IMR-90 (cell line): Measurements from ENCODE around the gene ASCL1. TPM values are rescaled to one million over a fixed set of nuclear protein-coding genes. Genes with fewer than 3 reads are reported as not detected.

Experiments used
- ATAC-seq: fragments of 200-7000 bp; cut with Tn5 transposase; 2 replicates; pipeline ENCODE4 v1.9.1; 2020; ENCODE audit warnings: low read depth, mild to moderate bottlenecking, moderate library complexity
- BruUV-seq: library from RNA; stranded (reverse); fragments of 400-500 nt; replicated peaks from 2 replicates; lab custom pipeline; 2021; lab: Mats Ljungman, UMichigan
- CTCF ChIA-PET: fragments of 300-600 bp; formaldehyde crosslinking; extraction: SDS; loops from one replicate; lab custom pipeline; 2021; ENCODE audit warnings: antibody characterized with exemption; lab: Yijun Ruan, JAX
- POLR2A ChIA-PET: fragments of 300-600 bp; sonication (Branson Sonifier 250); formaldehyde crosslinking; loops from one replicate; lab custom pipeline; 2022; ENCODE audit warnings: antibody characterized with exemption; ENCODE audit not compliant: unreplicated experiment; lab: Charles Lee
- DNase-seq: peaks from one replicate; pipeline ENCODE4 v3.0.0; 2013
- H2AFZ ChIP-seq: replicated peaks from 2 replicates; pipeline ENCODE3; 2013; ENCODE audit warnings: low read length, mild to moderate bottlenecking; ENCODE audit not compliant: poor library complexity
- H2AK5ac ChIP-seq: 2 replicates; pipeline ENCODE4 v1.6.1; 2013; ENCODE audit warnings: low read depth, low read length, inconsistent platforms
- H2AK9ac ChIP-seq: replicated peaks from 2 replicates; pipeline ENCODE3; 2013; ENCODE audit warnings: mild to moderate bottlenecking, low read depth, low read length, moderate library complexity; ENCODE audit not compliant: poor library complexity
- H2BK120ac ChIP-seq: 2 replicates; pipeline ENCODE4 v1.6.1; 2013; ENCODE audit warnings: low read depth, low read length, inconsistent platforms
- H2BK15ac ChIP-seq: 3 replicates; pipeline ENCODE4 v1.6.1; 2013; ENCODE audit warnings: low read depth, low read length, inconsistent platforms
- H2BK20ac ChIP-seq: 2 replicates; pipeline ENCODE4 v1.6.1; 2013; ENCODE audit warnings: low read depth, mild to moderate bottlenecking, inconsistent platforms, low read length, moderate library complexity
- H2BK5ac ChIP-seq: 2 replicates; pipeline ENCODE4 v1.6.1; 2013; ENCODE audit warnings: mild to moderate bottlenecking, low read depth, low read length, inconsistent platforms; ENCODE audit not compliant: poor library complexity, severe bottlenecking
- H3K14ac ChIP-seq: replicated peaks from 2 replicates; pipeline ENCODE4 v1.6.1; 2013; ENCODE audit warnings: low read depth, low read length, inconsistent platforms
- H3K18ac ChIP-seq: 2 replicates; pipeline ENCODE4 v1.6.1; 2013; ENCODE audit warnings: low read depth, low read length, control low read depth
- H3K23ac ChIP-seq: 2 replicates; pipeline ENCODE4 v1.6.1; 2013; ENCODE audit warnings: low read depth, low read length, inconsistent platforms
- H3K27ac ChIP-seq: 2 replicates; pipeline ENCODE4 v1.5.1; 2013; ENCODE audit warnings: mild to moderate bottlenecking, control low read depth, low read length; ENCODE audit not compliant: insufficient read depth
- H3K27me3 ChIP-seq: 2 replicates; pipeline ENCODE4 v1.6.1; 2013; ENCODE audit warnings: low read length; ENCODE audit not compliant: control insufficient read depth, insufficient read depth
- H3K36me3 ChIP-seq: 2 replicates; pipeline ENCODE4 v1.6.1; 2013; ENCODE audit warnings: low read length, mixed read lengths; ENCODE audit not compliant: control insufficient read depth, insufficient read depth
- H3K4ac ChIP-seq: 2 replicates; pipeline ENCODE4 v1.6.1; 2013; ENCODE audit warnings: low read depth, low read length, inconsistent platforms
- H3K4me1 ChIP-seq: 2 replicates; pipeline ENCODE4 v1.6.1; 2013; ENCODE audit warnings: low read length, mixed read lengths; ENCODE audit not compliant: control insufficient read depth, insufficient read depth
- H3K4me2 ChIP-seq: 2 replicates; pipeline ENCODE4 v1.6.1; 2013; ENCODE audit warnings: low read depth, mild to moderate bottlenecking, control low read depth, low read length, moderate library complexity
- H3K4me3 ChIP-seq: 2 replicates; pipeline ENCODE4 v1.5.1; 2013; ENCODE audit warnings: low read depth, mild to moderate bottlenecking, control low read depth, low read length, moderate library complexity; ENCODE audit not compliant: insufficient read depth
- H3K56ac ChIP-seq: 2 replicates; pipeline ENCODE4 v1.6.1; 2013; ENCODE audit warnings: low read length, inconsistent platforms; ENCODE audit not compliant: insufficient read depth; ENCODE audit errors: extremely low read depth
- H3K79me1 ChIP-seq, 2 experiments: 2 replicates each; pipeline ENCODE4 v1.6.1; 2013; ENCODE audit warnings: low read length in 2 of 2, inconsistent platforms in 1 of 2, low read depth in 1 of 2
- H3K9ac ChIP-seq: 2 replicates; pipeline ENCODE4 v1.6.1; 2013; ENCODE audit warnings: low read depth, low read length, control low read depth
- H3K9me1 ChIP-seq: 2 replicates; pipeline ENCODE4 v1.6.1; 2013; ENCODE audit warnings: low read length, inconsistent platforms; ENCODE audit not compliant: insufficient read depth
- H3K9me3 ChIP-seq: 2 replicates; pipeline ENCODE4 v1.6.1; 2013; ENCODE audit warnings: low read length; ENCODE audit not compliant: control insufficient read depth, insufficient read depth
- H4K20me1 ChIP-seq: 2 replicates; pipeline ENCODE4 v1.6.1; 2013; ENCODE audit warnings: low read length, inconsistent platforms; ENCODE audit not compliant: insufficient read depth
- H4K5ac ChIP-seq: 2 replicates; pipeline ENCODE4 v1.6.1; 2013; ENCODE audit warnings: mild to moderate bottlenecking, low read depth, low read length, control low read depth
- H4K8ac ChIP-seq, 2 experiments: 2 replicates each; pipeline ENCODE4 v1.6.1; 2013; ENCODE audit warnings: low read depth in 2 of 2, low read length in 2 of 2, control low read depth in 1 of 2, inconsistent platforms in 1 of 2
- H4K91ac ChIP-seq: 2 replicates; pipeline ENCODE4 v1.6.1; 2013; ENCODE audit warnings: low read depth, low read length, inconsistent platforms; ENCODE audit not compliant: insufficient read depth
- BHLHE40 ChIP-seq: fragments of 150-350 bp; IDR thresholded peaks from 2 replicates; pipeline ENCODE4 v1.6.1; 2016; ENCODE audit warnings: mild to moderate bottlenecking, low read depth, low read length
- CEBPB ChIP-seq: IDR thresholded peaks from 2 replicates; pipeline ENCODE4 v1.6.1; 2012; ENCODE audit warnings: low read depth, low read length, improper control_type of control experiment
- CHD1 ChIP-seq: IDR thresholded peaks from 2 replicates; pipeline ENCODE4 v1.6.1; 2012; ENCODE audit warnings: low read depth, low read length, improper control_type of control experiment
- ELK1 ChIP-seq: fragments of 150-350 bp; IDR thresholded peaks from 2 replicates; pipeline ENCODE4 v1.6.1; 2016; ENCODE audit warnings: low read depth, mild to moderate bottlenecking, low read length, moderate library complexity, borderline replicate concordance
- FOS ChIP-seq: fragments of 150-350 bp; IDR thresholded peaks from 2 replicates; pipeline ENCODE4 v1.6.1; 2016; ENCODE audit warnings: low read depth, low read length
- MAFK ChIP-seq: IDR thresholded peaks from 2 replicates; pipeline ENCODE4 v1.6.1; 2012; ENCODE audit warnings: low read depth, low read length, improper control_type of control experiment
- MAZ ChIP-seq: IDR thresholded peaks from 2 replicates; pipeline ENCODE4 v1.6.1; 2012; ENCODE audit warnings: low read depth, mild to moderate bottlenecking, low read length, improper control_type of control experiment, moderate library complexity, borderline replicate concordance
- MXI1 ChIP-seq: IDR thresholded peaks from 2 replicates; pipeline ENCODE4 v1.6.1; 2012; ENCODE audit warnings: low read depth, mild to moderate bottlenecking, low read length, moderate library complexity, borderline replicate concordance
- NFE2L2 ChIP-seq: fragments of 150-350 bp; IDR thresholded peaks from 2 replicates; pipeline ENCODE4 v1.6.1; 2016; ENCODE audit warnings: low read depth, mild to moderate bottlenecking, low read length
- POLR2A ChIP-seq: IDR thresholded peaks from 2 replicates; pipeline ENCODE4 v1.6.1; 2012; ENCODE audit warnings: mild to moderate bottlenecking, low read depth, low read length
- RAD21 ChIP-seq: IDR thresholded peaks from 2 replicates; pipeline ENCODE4 v1.6.1; 2012; ENCODE audit warnings: low read length, improper control_type of control experiment
- RCOR1 ChIP-seq: IDR thresholded peaks from 2 replicates; pipeline ENCODE4 v1.6.1; 2012; ENCODE audit warnings: mild to moderate bottlenecking, low read length, improper control_type of control experiment; ENCODE audit not compliant: insufficient replicate concordance
- RFX5 ChIP-seq: IDR thresholded peaks from 2 replicates; pipeline ENCODE4 v1.8.0; 2012; ENCODE audit warnings: low read depth, mild to moderate bottlenecking, low read length, moderate library complexity
- SMC3 ChIP-seq: fragments of 150-350 bp; IDR thresholded peaks from 2 replicates; pipeline ENCODE4 v1.6.1; 2016; ENCODE audit warnings: low read depth, mild to moderate bottlenecking, antibody characterized with exemption, low read length, moderate library complexity
- WGBS, 2 experiments: methylation state at CpG; one replicate each; pipeline versions ENCODE4 v1.1.5 to v1.1.7; 2013; ENCODE audit warnings: missing lambda C conversion rate in 2 of 2; ENCODE audit not compliant: insufficient read length in 1 of 2; ENCODE audit errors: extremely low coverage in 2 of 2; 5-methylcytosine and 5-hydroxymethylcytosine counted together
- dilution Hi-C: fragments of 300-500 bp; cut with HindIII; formaldehyde crosslinking; loops from one replicate; pipeline ENCODE4 v1.14.3; 2018; ENCODE audit warnings: low sequenced_read_pairs; ENCODE audit not compliant: unreplicated experiment
- in situ Hi-C: fragments of 300-500 bp; cut with MboI; formaldehyde crosslinking; loops from 3 replicates; pipeline ENCODE4 v1.14.3; 2019; ENCODE audit warnings: low sequenced_read_pairs, inconsistent platforms, mixed read lengths
- intact Hi-C: fragments of 100-400 bp; cut with micrococcal nuclease; formaldehyde crosslinking; loops from 2 replicates; pipeline ENCODE4 v1.10.0; 2022
- polyA plus RNA-seq, 3 experiments: library from polyadenylated mRNA; depleted of rRNA; stranded (reverse); fragments of >200 nt; gene quantifications; 2 replicates each; pipeline ENCODE4 v1.2.3, GENCODE V29; 2012; ENCODE audit warnings: low replicate concordance in 1 of 3
- total RNA-seq: library from RNA; depleted of rRNA; stranded (reverse); fragments of >200 nt; gene quantifications from 2 replicates; pipeline ENCODE4 v1.2.3, GENCODE V29; 2012
- TF ChIP-seq, protein P1 (sequence below): conservative IDR thresholded peaks from 2 replicates; pipeline ENCODE4 v1.5.1; 2012; ENCODE audit warnings: mild to moderate bottlenecking, low read depth, low read length, improper control_type of control experiment
- TF ChIP-seq, protein P2 (sequence below): fragments of 150-350 bp; IDR thresholded peaks from 2 replicates; pipeline ENCODE4 v1.6.1; 2017; ENCODE audit warnings: mild to moderate bottlenecking, antibody characterized with exemption, low read length, low read depth

The ASCL1 gene
- total and polyA plus RNA-seq, 2 of the 4 experiments (the other 2 are of a cell fraction) = not detected

DNA sequence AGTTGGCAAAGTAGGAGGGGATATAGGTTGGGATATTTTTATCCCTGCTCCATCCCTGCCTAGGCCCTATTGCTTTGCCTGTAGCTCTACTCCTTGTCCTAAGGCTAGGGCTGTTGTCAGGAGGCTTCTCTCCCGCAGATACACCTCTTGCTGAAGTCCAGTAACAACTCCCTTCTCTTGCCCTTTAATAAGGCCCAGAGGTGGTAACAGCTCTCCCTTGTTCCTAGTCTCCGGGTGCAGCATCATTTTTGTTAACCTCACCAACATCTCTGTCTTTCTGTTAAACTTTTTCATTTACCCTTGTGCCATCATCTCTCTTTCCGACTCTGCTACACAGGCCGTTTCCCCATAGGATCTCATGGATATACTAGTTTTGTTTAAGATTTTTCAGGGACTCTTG is 6.3 kb downstream of the ASCL1 start:
- H4K20me1 ChIP-seq = no peaks in the 10 kb centered on the region
- dilution Hi-C loops (no loop called here), in situ Hi-C loops (no loop called here), intact Hi-C loops (no loop called here)
- no peak overlapping the region for H2BK20ac ChIP-seq
- no peak overlapping the region for H3K14ac ChIP-seq
- no peak overlapping the region for H2AK9ac ChIP-seq
- DNase-seq (no peak), ATAC-seq (no peak)
- no peak overlapping the region for H3K4me3 ChIP-seq
- H3K79me1 ChIP-seq = no peaks in the 10 kb centered on the region
- no peak overlapping the region for H4K8ac ChIP-seq
- WGBS, 2 experiments = no CpG with 5 or more reads among the region's 4 CpGs
- peaks cover 32% of the 10 kb centered on the region for H3K27me3 ChIP-seq
- H3K9me1 ChIP-seq = no peaks in the 10 kb centered on the region
- no peak overlapping the region for H3K4me2 ChIP-seq
- H3K56ac ChIP-seq = no peak overlapping the region
- H4K5ac ChIP-seq = no peak overlapping the region
- no peak overlapping the region for H2BK15ac ChIP-seq
- H3K9me3 ChIP-seq = 0 out of 2 replicates have a peak, but pooled peaks cover under 1% of the 10 kb centered on the region
- H3K4me1 ChIP-seq = no peaks in the 10 kb centered on the region
- TF ChIP-seq RAD21 = no peak
- no peak for TF ChIP-seq FOS
- TF ChIP-seq CHD1 = no peak
- TF ChIP-seq CEBPB = no peak
- no peak for TF ChIP-seq ELK1
- TF ChIP-seq, protein P1, sequence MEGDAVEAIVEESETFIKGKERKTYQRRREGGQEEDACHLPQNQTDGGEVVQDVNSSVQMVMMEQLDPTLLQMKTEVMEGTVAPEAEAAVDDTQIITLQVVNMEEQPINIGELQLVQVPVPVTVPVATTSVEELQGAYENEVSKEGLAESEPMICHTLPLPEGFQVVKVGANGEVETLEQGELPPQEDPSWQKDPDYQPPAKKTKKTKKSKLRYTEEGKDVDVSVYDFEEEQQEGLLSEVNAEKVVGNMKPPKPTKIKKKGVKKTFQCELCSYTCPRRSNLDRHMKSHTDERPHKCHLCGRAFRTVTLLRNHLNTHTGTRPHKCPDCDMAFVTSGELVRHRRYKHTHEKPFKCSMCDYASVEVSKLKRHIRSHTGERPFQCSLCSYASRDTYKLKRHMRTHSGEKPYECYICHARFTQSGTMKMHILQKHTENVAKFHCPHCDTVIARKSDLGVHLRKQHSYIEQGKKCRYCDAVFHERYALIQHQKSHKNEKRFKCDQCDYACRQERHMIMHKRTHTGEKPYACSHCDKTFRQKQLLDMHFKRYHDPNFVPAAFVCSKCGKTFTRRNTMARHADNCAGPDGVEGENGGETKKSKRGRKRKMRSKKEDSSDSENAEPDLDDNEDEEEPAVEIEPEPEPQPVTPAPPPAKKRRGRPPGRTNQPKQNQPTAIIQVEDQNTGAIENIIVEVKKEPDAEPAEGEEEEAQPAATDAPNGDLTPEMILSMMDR = no peak
- no peak for TF ChIP-seq MAFK
- no peak for TF ChIP-seq SMC3
- TF ChIP-seq RFX5 = no peak
- TF ChIP-seq RCOR1 = no peak
- no peak for TF ChIP-seq BHLHE40
- TF ChIP-seq MAZ = no peak
- TF ChIP-seq NFE2L2 = no peak
- TF ChIP-seq MXI1 = no peak
- no peak for TF ChIP-seq POLR2A
- TF ChIP-seq, protein P2, sequence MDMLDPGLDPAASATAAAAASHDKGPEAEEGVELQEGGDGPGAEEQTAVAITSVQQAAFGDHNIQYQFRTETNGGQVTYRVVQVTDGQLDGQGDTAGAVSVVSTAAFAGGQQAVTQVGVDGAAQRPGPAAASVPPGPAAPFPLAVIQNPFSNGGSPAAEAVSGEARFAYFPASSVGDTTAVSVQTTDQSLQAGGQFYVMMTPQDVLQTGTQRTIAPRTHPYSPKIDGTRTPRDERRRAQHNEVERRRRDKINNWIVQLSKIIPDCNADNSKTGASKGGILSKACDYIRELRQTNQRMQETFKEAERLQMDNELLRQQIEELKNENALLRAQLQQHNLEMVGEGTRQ = no peak
- no peak overlapping the region for H3K18ac ChIP-seq
- POLR2A ChIA-PET = no interaction called here
- H3K36me3 ChIP-seq = no peaks in the 10 kb centered on the region
- no peak overlapping the region for H3K4ac ChIP-seq
- H4K91ac ChIP-seq = no peak overlapping the region
- no peak overlapping the region for H3K23ac ChIP-seq
- no peak overlapping the region for H3K27ac ChIP-seq
- CTCF ChIA-PET = no interaction called here
- no peak overlapping the region for H2AK5ac ChIP-seq
- no peak overlapping the region for H2BK120ac ChIP-seq
- BruUV-seq = no TSS peak
- H3K9ac ChIP-seq = no peak overlapping the region
- no peak overlapping the region for H2AFZ ChIP-seq
- no peak overlapping the region for H2BK5ac ChIP-seq
